ENCODE data around the gene STXBP5L.

The STXBP5L gene

GRCh38 chr3:121462565-121462964, 554.6 kb downstream of the STXBP5L start:
- H3K9me2 ChIP-seq (replicated peaks; ENCODE audit: insufficient read depth, low read length): no peaks in the 10 kb centered on the region
- H2AFZ ChIP-seq (ENCODE audit: low read length): no peak overlapping the region
- H3K27ac ChIP-seq (ENCODE audit: low read length): no peak overlapping the region
- H4K20me1 ChIP-seq (ENCODE audit: insufficient read depth, low read length): no peaks in the 10 kb centered on the region
- H3K27me3 ChIP-seq (replicated peaks; ENCODE audit: insufficient read depth, low read length): no peaks in the 10 kb centered on the region
- no peak overlapping the region for H3K4me3 ChIP-seq (ENCODE audit: low read length)
- peaks cover 7% of the 10 kb centered on the region; the same call in 1 of the 2 replicates for H3K36me3 ChIP-seq (replicated peaks; ENCODE audit: insufficient read depth, low read length)
- no peak overlapping the region for H3K4me2 ChIP-seq (ENCODE audit: low read depth, low read length)
- TF ChIP-seq EZH2phosphoT487 (IDR thresholded peaks at IDR 0.05; ENCODE audit: low read length) (no peak), EZH2 (optimal IDR thresholded peaks at IDR 0.05; ENCODE audit: low read depth, low read length) (no peak), CTCF (IDR thresholded peaks at IDR 0.05; ENCODE audit: low read length) (no peak)
- no peaks in the 10 kb centered on the region for H3K9me3 ChIP-seq (replicated peaks; ENCODE audit: insufficient read depth, low read length)
- H3K4me1 ChIP-seq (ENCODE audit: low read length): no peaks in the 10 kb centered on the region
- no peaks in the 10 kb centered on the region for H3F3A ChIP-seq (ENCODE audit: insufficient read depth, low read length)
- no peak for DNase-seq
- H3K9ac ChIP-seq (ENCODE audit: low read length): no peak overlapping the region
- H3K79me2 ChIP-seq (ENCODE audit: low read length): 0 out of 2 replicates have a peak, but pooled peaks cover 4% of the 10 kb centered on the region

- TF ChIP-seq EZH2 (optimal IDR thresholded peaks at IDR 0.05; ENCODE audit: low read depth, low read length) (no peak), CTCF (IDR thresholded peaks at IDR 0.05; ENCODE audit: low read length) (no peak), EZH2phosphoT487 (IDR thresholded peaks at IDR 0.05; ENCODE audit: low read length) (no peak)
- Histone ChIP-seq H3K27ac (ENCODE audit: low read length) (no peak overlapping the region), H3K79me2 (ENCODE audit: low read length) (no peaks in the 10 kb centered on the region), H4K20me1 (ENCODE audit: insufficient read depth, low read length) (no peaks in the 10 kb centered on the region), H3F3A (ENCODE audit: insufficient read depth, low read length) (no peaks in the 10 kb centered on the region), H3K4me2 (ENCODE audit: low read depth, low read length) (no peak overlapping the region), H3K9ac (ENCODE audit: low read length) (no peak overlapping the region), H3K9me2 (replicated peaks; ENCODE audit: insufficient read depth, low read length) (no peaks in the 10 kb centered on the region), H3K27me3 (replicated peaks; ENCODE audit: insufficient read depth, low read length) (no peaks in the 10 kb centered on the region), H3K36me3 (replicated peaks; ENCODE audit: insufficient read depth, low read length) (peaks cover 12% of the 10 kb centered on the region; the same call in 1 of the 2 replicates), H3K4me1 (ENCODE audit: low read length) (no peaks in the 10 kb centered on the region), H2AFZ (ENCODE audit: low read length) (no peak overlapping the region), H3K4me3 (ENCODE audit: low read length) (no peak overlapping the region), H3K9me3 (replicated peaks; ENCODE audit: insufficient read depth, low read length) (no peaks in the 10 kb centered on the region)
- DNase-seq: no peak
These were observed 555.7 kb downstream of the STXBP5L start for GRCh38 chr3:121463745-121464144.

- no peaks in the 10 kb centered on the region for H3K9me2 ChIP-seq (replicated peaks; ENCODE audit: insufficient read depth, low read length)
- no peak overlapping the region for H3K27ac ChIP-seq (ENCODE audit: low read length)
- H3K79me2 ChIP-seq (ENCODE audit: low read length): no peaks in the 10 kb centered on the region
- no peaks in the 10 kb centered on the region for H3F3A ChIP-seq (ENCODE audit: insufficient read depth, low read length)
- no peaks in the 10 kb centered on the region for H4K20me1 ChIP-seq (ENCODE audit: insufficient read depth, low read length)
- TF ChIP-seq EZH2phosphoT487 (IDR thresholded peaks at IDR 0.05; ENCODE audit: low read length): no peak
- TF ChIP-seq CTCF (IDR thresholded peaks at IDR 0.05; ENCODE audit: low read length): no peak
- TF ChIP-seq EZH2 (optimal IDR thresholded peaks at IDR 0.05; ENCODE audit: low read depth, low read length): no peak
- no peaks in the 10 kb centered on the region for H3K27me3 ChIP-seq (replicated peaks; ENCODE audit: insufficient read depth, low read length)
- H3K9me3 ChIP-seq (replicated peaks; ENCODE audit: insufficient read depth, low read length): no peaks in the 10 kb centered on the region
- H3K4me2 ChIP-seq (ENCODE audit: low read depth, low read length): no peak overlapping the region
- no peak overlapping the region for H3K9ac ChIP-seq (ENCODE audit: low read length)
- peaks cover 13% of the 10 kb centered on the region; the same call in 1 of the 2 replicates for H3K36me3 ChIP-seq (replicated peaks; ENCODE audit: insufficient read depth, low read length)
- DNase-seq: no peak
- H3K4me1 ChIP-seq (ENCODE audit: low read length): no peaks in the 10 kb centered on the region
- H3K4me3 ChIP-seq (ENCODE audit: low read length): no peak overlapping the region
- H2AFZ ChIP-seq (ENCODE audit: low read length): no peak overlapping the region
These were observed 559.1 kb downstream of the STXBP5L start for GRCh38 chr3:121467085-121467484.

Data from MM.1S (cell line).